ENCODE data around the gene CIB1. TPM values are rescaled to one million over a fixed set of nuclear protein-coding genes. Genes with fewer than 3 reads are reported as not detected.

CIB1 gene
- total and polyA plus RNA-seq, 5 donors from 2014 or later = 148 to 263 (median 216) TPM

DNA sequence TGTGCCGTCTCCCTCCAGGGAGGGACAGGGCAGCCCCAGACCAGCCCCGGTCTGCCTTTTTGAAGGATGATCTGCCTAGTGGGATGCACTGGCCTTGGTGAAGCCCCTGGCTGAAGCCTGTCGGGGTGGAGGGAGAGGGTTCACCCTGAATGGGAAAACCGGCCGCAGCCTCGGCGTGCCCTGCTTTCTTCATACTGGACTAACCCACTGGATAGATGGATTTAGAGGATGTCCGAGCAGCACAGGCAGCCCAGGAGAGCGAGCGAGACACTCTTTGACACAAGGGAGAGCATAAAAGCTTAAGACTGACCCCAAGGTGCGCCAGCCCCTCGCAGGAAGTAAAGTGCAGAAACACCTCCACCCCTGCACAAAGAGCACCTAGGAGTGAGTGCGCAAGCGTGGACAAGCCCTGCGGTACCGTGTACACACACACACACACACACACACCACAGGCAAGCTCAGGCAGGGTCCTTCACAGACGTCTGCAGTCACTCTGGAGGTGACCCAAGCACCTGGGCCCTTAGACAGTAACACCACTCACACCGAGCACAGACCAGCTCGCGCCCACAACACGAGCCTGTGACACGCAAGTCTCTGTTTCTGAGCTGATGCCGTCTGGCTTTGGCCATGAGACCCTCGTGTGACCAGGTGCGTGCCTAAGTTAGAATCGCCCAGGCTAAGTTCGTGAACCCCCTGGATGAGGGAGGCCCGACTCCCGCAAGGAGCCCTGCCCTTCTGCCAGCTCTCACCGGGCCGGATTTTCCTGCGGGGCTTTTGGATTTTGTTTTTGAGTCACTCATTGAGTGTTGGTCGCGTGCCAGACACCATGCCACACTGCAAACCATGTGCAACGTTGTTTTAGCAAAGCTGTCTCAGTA is 21.3 kb downstream of the CIB1 start:
- Histone ChIP-seq H3K36me3 (ENCODE audit: control insufficient read depth, insufficient read depth, low read length) (no peaks in the 10 kb centered on the region), H3K4me1 (ENCODE audit: control insufficient read depth, insufficient read depth, low read length, poor library complexity, severe bottlenecking) (peaks cover 7% of the 10 kb centered on the region), H3K9me3 (ENCODE audit: control insufficient read depth in 2 of 2, low read length in 2 of 2) (no peaks in the 10 kb centered on the region), H3K4me3 (ENCODE audit: low read depth, low read length) (no peak overlapping the region), H3K27ac (ENCODE audit: insufficient read depth, low read length, poor library complexity, severe bottlenecking) (no peak overlapping the region), H3K27me3 (ENCODE audit: control insufficient read depth, insufficient read depth, low read length) (no peaks in the 10 kb centered on the region)
- Mint-ChIP-seq H3K9me3 (no peaks in the 10 kb centered on the region), H3K36me3 (peaks cover 17% of the 10 kb centered on the region), H3K4me3 (no peak overlapping the region), H3K4me1 (peaks cover 12 to 34% (median 19%) of the 10 kb centered on the region in 4 donors), H3K27me3 (no peaks in the 10 kb centered on the region), H3K27ac (no peak overlapping the region)
- ATAC-seq (ENCODE audit: low read depth in 2 of 2) (no peak), DNase-seq (no peak)

DNA sequence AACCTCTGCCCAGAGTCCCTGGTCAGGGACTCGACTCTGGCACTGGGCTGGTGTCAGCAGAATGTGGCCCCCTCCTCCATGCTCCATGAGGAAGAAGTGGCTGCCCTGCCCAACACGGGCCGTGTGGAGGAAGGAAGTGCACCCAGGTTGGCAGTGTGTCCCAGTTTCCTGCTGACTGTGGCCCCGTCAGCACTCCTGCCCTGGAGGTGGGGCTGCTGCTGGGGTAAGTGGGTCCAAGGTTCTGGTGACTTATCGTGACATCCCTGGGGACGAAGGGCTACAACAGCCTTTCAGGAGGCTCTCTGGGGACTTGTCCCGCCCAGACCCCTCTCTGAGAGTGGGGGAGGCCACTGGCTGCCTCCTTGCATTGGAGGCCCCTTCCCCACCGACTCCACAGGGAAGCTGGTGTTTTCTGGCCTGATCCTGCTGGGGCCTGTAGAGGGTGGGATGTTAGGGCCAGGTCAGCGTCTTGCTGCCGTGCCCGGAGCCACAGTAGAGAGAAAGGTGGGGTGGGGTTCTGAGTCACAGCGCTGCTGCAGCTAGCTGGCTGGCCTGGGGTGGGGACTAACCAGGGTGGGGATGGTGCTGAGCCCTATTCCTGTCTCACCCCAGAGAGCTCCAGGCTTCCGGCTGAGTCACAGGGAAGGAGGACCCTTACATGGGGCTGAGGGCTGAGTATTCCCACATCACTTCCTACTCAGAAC is 22.1 kb downstream of the CIB1 start:
- Mint-ChIP-seq H3K36me3 (peaks cover 21% of the 10 kb centered on the region), H3K4me1 (peaks cover 12 to 32% (median 19%) of the 10 kb centered on the region in 4 donors), H3K27me3 (no peaks in the 10 kb centered on the region), H3K9me3 (no peaks in the 10 kb centered on the region), H3K27ac (no peak overlapping the region), H3K4me3 (no peak overlapping the region)
- no peak overlapping the region for H3K27ac ChIP-seq (ENCODE audit: insufficient read depth, low read length, poor library complexity, severe bottlenecking)
- H3K4me3 ChIP-seq (ENCODE audit: low read depth, low read length) = no peak overlapping the region
- no peaks in the 10 kb centered on the region for H3K36me3 ChIP-seq (ENCODE audit: control insufficient read depth, insufficient read depth, low read length)
- no peaks in the 10 kb centered on the region for H3K27me3 ChIP-seq (ENCODE audit: control insufficient read depth, insufficient read depth, low read length)
- H3K9me3 ChIP-seq (ENCODE audit: control insufficient read depth in 2 of 2, low read length in 2 of 2) = no peaks in the 10 kb centered on the region
- ATAC-seq (ENCODE audit: low read depth in 2 of 2) (no peak), DNase-seq (no peak)
- peaks cover 7% of the 10 kb centered on the region for H3K4me1 ChIP-seq (ENCODE audit: control insufficient read depth, insufficient read depth, low read length, poor library complexity, severe bottlenecking)

DNA sequence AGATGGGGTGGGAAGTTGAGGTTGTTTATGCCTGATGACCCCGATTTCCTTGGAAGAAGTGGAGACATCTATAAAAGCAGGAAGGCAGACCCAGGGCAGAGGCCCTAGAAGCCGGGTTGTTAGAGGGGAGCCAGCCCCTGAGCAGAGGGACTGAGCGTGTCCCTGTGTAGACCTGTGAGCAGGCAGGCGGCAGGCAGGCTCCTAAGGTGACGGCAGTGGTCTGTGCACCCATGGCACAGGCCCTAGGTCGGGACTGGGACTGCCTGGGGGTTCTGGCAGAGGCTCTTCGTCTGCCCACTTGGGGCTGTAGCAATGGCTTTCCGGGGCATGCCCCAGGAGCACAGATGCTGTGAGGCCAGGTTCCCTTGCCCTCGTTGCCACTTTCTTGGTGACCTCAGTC is 22.7 kb downstream of the CIB1 start:
- Histone ChIP-seq H3K4me3 (ENCODE audit: low read depth, low read length) (no peak overlapping the region), H3K36me3 (ENCODE audit: control insufficient read depth, insufficient read depth, low read length) (no peaks in the 10 kb centered on the region), H3K9me3 (ENCODE audit: control insufficient read depth in 2 of 2, low read length in 2 of 2) (no peaks in the 10 kb centered on the region), H3K27ac (ENCODE audit: insufficient read depth, low read length, poor library complexity, severe bottlenecking) (no peak overlapping the region), H3K27me3 (ENCODE audit: control insufficient read depth, insufficient read depth, low read length) (no peaks in the 10 kb centered on the region), H3K4me1 (ENCODE audit: control insufficient read depth, insufficient read depth, low read length, poor library complexity, severe bottlenecking) (peaks cover 7% of the 10 kb centered on the region)
- Mint-ChIP-seq H3K27me3 (no peaks in the 10 kb centered on the region), H3K4me3 (no peak overlapping the region), H3K27ac (peak overlapping the region in 2 of 3 donors; percentile 75 to 84), H3K36me3 (peaks cover 19% of the 10 kb centered on the region), H3K4me1 (peaks cover 8 to 34% (median 17%) of the 10 kb centered on the region in 4 donors), H3K9me3 (no peaks in the 10 kb centered on the region)
- DNase-seq (no peak), ATAC-seq (ENCODE audit: low read depth in 2 of 2) (no peak)

DNA sequence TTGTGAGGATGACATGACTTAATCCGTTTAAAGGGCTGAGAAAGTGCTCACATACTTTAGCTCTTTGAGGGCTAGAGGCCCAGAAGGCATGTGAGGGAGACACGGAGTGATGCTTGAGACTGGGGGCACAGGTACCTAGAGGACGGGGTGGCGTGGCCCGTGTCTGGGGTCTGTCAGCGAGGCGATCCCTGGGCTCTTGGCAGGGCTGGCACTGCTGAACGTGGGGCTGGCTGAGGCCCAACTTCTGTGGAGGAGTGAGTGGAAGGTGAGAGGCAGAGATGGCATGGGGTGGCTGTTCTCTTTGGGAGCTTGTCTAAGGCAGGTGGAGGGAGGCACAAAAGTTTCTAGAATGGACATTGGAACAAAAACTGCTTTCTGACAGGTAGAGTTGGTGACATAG is 23.1 kb downstream of the CIB1 start:
- peaks cover 7% of the 10 kb centered on the region for H3K4me1 ChIP-seq (ENCODE audit: control insufficient read depth, insufficient read depth, low read length, poor library complexity, severe bottlenecking)
- Mint-ChIP-seq H3K36me3 (peaks cover 19% of the 10 kb centered on the region), H3K4me3 (peak overlapping the region in 1 of 4 donors; percentile 39), H3K27me3 (no peaks in the 10 kb centered on the region), H3K27ac (peak overlapping the region in 2 of 3 donors; percentile 75 to 84), H3K4me1 (peaks cover 7 to 34% (median 17%) of the 10 kb centered on the region in 4 donors), H3K9me3 (no peaks in the 10 kb centered on the region)
- no peaks in the 10 kb centered on the region for H3K36me3 ChIP-seq (ENCODE audit: control insufficient read depth, insufficient read depth, low read length)
- H3K9me3 ChIP-seq (ENCODE audit: control insufficient read depth in 2 of 2, low read length in 2 of 2) = no peaks in the 10 kb centered on the region
- ATAC-seq (ENCODE audit: low read depth in 2 of 2) = no peak
- H3K27me3 ChIP-seq (ENCODE audit: control insufficient read depth, insufficient read depth, low read length) = no peaks in the 10 kb centered on the region
- no peak for DNase-seq
- H3K27ac ChIP-seq (ENCODE audit: insufficient read depth, low read length, poor library complexity, severe bottlenecking) = no peak overlapping the region
- no peak overlapping the region for H3K4me3 ChIP-seq (ENCODE audit: low read depth, low read length)

DNA sequence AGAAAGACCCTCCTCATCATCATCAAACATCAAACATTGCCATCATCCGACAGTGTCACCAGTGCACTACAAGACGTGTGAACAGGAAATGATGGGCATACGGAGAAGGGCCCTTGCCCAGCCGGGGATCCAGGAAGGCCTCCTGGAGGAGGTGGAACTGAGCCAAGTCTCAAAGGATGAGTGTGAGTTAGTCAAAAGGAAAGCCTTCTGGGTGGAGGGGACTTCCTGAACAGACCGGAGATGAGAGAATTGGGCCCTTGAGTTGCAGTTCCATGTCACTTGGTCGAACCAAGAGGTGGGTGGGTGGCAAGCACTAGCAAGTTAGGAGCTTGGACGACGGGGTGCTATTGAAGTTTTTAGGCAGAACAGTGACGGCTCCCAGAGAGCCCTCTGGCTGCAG is 24.1 kb downstream of the CIB1 start:
- no peaks in the 10 kb centered on the region for H3K36me3 ChIP-seq (ENCODE audit: control insufficient read depth, insufficient read depth, low read length)
- no peak for ATAC-seq (ENCODE audit: low read depth in 2 of 2)
- H3K4me1 ChIP-seq (ENCODE audit: control insufficient read depth, insufficient read depth, low read length, poor library complexity, severe bottlenecking) = peaks cover 7% of the 10 kb centered on the region
- H3K4me3 ChIP-seq (ENCODE audit: low read depth, low read length) = no peak overlapping the region
- Mint-ChIP-seq H3K27ac (peak overlapping the region; percentile 38 to 84 (median 59)), H3K36me3 (peaks cover 19% of the 10 kb centered on the region), H3K4me3 (peak overlapping the region in 1 of 4 donors; percentile 33), H3K9me3 (no peaks in the 10 kb centered on the region), H3K27me3 (no peaks in the 10 kb centered on the region), H3K4me1 (peaks cover 7 to 33% (median 16%) of the 10 kb centered on the region in 4 donors)
- H3K9me3 ChIP-seq (ENCODE audit: control insufficient read depth in 2 of 2, low read length in 2 of 2) = no peaks in the 10 kb centered on the region
- H3K27me3 ChIP-seq (ENCODE audit: control insufficient read depth, insufficient read depth, low read length) = no peaks in the 10 kb centered on the region
- DNase-seq = peak in 1 of 3 donors; percentile 52
- H3K27ac ChIP-seq (ENCODE audit: insufficient read depth, low read length, poor library complexity, severe bottlenecking) = no peak overlapping the region

DNA sequence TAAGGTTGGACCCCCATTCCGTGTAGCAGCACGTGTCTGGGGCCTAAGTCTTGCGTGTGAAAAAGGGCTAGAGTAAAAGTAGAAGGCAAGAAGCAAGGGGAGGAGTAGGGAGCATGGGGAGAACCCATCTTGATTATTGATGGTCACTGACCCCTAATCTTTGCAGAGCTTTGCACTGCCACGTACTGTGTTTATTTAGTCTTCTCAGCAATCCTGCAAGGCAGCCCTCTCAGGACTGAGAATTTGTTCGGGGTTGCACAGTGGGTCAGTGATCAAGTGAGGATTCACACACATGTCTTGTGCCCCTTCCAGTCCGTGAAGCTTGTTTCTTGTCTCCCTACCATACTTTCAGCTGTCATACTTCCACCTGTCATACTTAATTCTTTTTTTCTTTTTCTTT is 25.4 kb downstream of the CIB1 start:
- Mint-ChIP-seq H3K27me3 (no peaks in the 10 kb centered on the region), H3K27ac (no peak overlapping the region), H3K9me3 (no peaks in the 10 kb centered on the region), H3K36me3 (peaks cover 19% of the 10 kb centered on the region), H3K4me1 (peaks cover 7 to 34% (median 16%) of the 10 kb centered on the region in 4 donors), H3K4me3 (no peak overlapping the region)
- ATAC-seq (ENCODE audit: low read depth in 2 of 2) = no peak
- H3K27me3 ChIP-seq (ENCODE audit: control insufficient read depth, insufficient read depth, low read length) = no peaks in the 10 kb centered on the region
- no peaks in the 10 kb centered on the region for H3K9me3 ChIP-seq (ENCODE audit: control insufficient read depth in 2 of 2, low read length in 2 of 2)
- H3K4me3 ChIP-seq (ENCODE audit: low read depth, low read length) = no peak overlapping the region
- no peak overlapping the region for H3K27ac ChIP-seq (ENCODE audit: insufficient read depth, low read length, poor library complexity, severe bottlenecking)
- no peak for DNase-seq
- H3K4me1 ChIP-seq (ENCODE audit: control insufficient read depth, insufficient read depth, low read length, poor library complexity, severe bottlenecking) = peaks cover 7% of the 10 kb centered on the region
- H3K36me3 ChIP-seq (ENCODE audit: control insufficient read depth, insufficient read depth, low read length) = no peaks in the 10 kb centered on the region

DNA sequence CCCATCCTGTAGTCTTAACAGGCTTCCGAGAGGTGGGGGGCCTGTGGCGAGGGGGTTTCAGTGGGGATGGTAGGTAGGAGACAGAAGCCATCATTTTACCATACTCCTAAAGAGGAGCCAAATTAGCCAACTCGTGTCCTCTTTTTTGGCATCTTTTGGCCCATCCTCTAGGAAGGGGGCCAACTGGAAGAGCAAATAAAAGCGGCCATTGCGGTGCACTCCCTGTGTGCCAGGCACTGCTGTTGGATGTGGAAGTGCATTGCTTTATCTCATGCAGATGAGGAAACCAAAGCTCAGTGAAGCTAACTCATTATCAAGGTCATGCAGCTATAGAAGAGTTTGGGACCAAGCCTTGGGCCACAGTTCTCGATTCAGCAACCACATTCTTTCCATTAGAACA is 26.5 kb downstream of the CIB1 start:
- Mint-ChIP-seq H3K27ac (no peak overlapping the region), H3K9me3 (no peaks in the 10 kb centered on the region), H3K4me3 (no peak overlapping the region), H3K4me1 (peaks cover 7 to 44% (median 23%) of the 10 kb centered on the region in 4 donors), H3K27me3 (no peaks in the 10 kb centered on the region), H3K36me3 (peaks cover 19% of the 10 kb centered on the region)
- Histone ChIP-seq H3K4me3 (ENCODE audit: low read depth, low read length) (no peak overlapping the region), H3K4me1 (ENCODE audit: control insufficient read depth, insufficient read depth, low read length, poor library complexity, severe bottlenecking) (peaks cover 18% of the 10 kb centered on the region), H3K36me3 (ENCODE audit: control insufficient read depth, insufficient read depth, low read length) (no peaks in the 10 kb centered on the region), H3K27me3 (ENCODE audit: control insufficient read depth, insufficient read depth, low read length) (no peaks in the 10 kb centered on the region), H3K27ac (ENCODE audit: insufficient read depth, low read length, poor library complexity, severe bottlenecking) (no peak overlapping the region), H3K9me3 (ENCODE audit: control insufficient read depth in 2 of 2, low read length in 2 of 2) (no peaks in the 10 kb centered on the region)
- ATAC-seq (ENCODE audit: low read depth in 2 of 2) = no peak
- DNase-seq = no peak
